GM12878 (cell line): ENCODE measurements around the gene B3GNT4. TPM values are rescaled to one million over a fixed set of nuclear protein-coding genes. Genes with fewer than 3 reads are reported as not detected.

Source experiments
- ATAC-seq: fragments of 200-7000 bp; cut with Tn5 transposase; 3 replicates; pipeline ENCODE4 v1.9.1; 2020; ENCODE audit warnings: mild to moderate bottlenecking, moderate library complexity
- BruUV-seq: library from RNA; stranded (reverse); fragments of 400-500 nt; replicated peaks from 2 replicates; lab custom pipeline; 2021; lab: Mats Ljungman, UMichigan
- CTCF ChIA-PET: fragments of 300-600 bp; sonication (Branson Sonifier 250); formaldehyde crosslinking; extraction: SDS; loops from one replicate; lab custom pipeline; 2021; ENCODE audit warnings: inconsistent platforms; lab: Yijun Ruan, JAX
- POLR2A ChIA-PET: fragments of 350-600 bp; formaldehyde crosslinking; extraction: SDS; loops from one replicate; lab custom pipeline; 2021; ENCODE audit warnings: inconsistent platforms; lab: Charles Lee
- RAD21 ChIA-PET: fragments of 300-600 bp; sonication (Branson Sonifier 250); formaldehyde crosslinking; loops from one replicate; lab custom pipeline; 2023; ENCODE audit warnings: antibody characterized with exemption; ENCODE audit not compliant: unreplicated experiment; lab: Charles Lee
- SMC1A ChIA-PET: fragments of 300-600 bp; sonication (Branson Sonifier 250); formaldehyde crosslinking; loops from one replicate; lab custom pipeline; 2023; ENCODE audit not compliant: unreplicated experiment, uncharacterized antibody; lab: Charles Lee
- DNase-seq: peaks from one replicate; pipeline ENCODE4 v3.0.0-alpha.2; 2011; ENCODE audit warnings: low read depth, low spot score
- FAIRE-seq: peaks from 3 replicates; lab custom pipeline; 2011; peaks lifted over from hg19 to GRCh38; lab: Jason Lieb, UNC
- H2AFZ ChIP-seq: 2 replicates; pipeline ENCODE4 v1.6.0; 2011; ENCODE audit warnings: low read depth, low read length, control low read depth; ENCODE audit not compliant: control insufficient read depth
- H3K27ac ChIP-seq: 2 replicates; pipeline ENCODE4 v1.5.1; 2011; ENCODE audit warnings: control low read depth; ENCODE audit not compliant: control insufficient read depth, insufficient read depth
- H3K27me3 ChIP-seq, 2 experiments: replicated peaks in 1 of 2; 2 replicates each; pipeline versions ENCODE4 v1.6.0 to v1.6.1; 2011; ENCODE audit warnings: low read length in 1 of 2; ENCODE audit not compliant: control insufficient read depth in 2 of 2, insufficient read depth in 2 of 2
- H3K36me3 ChIP-seq, 2 experiments: 2 replicates each; pipeline ENCODE4 v1.5.1; 2011; ENCODE audit warnings: low read length in 1 of 2; ENCODE audit not compliant: control insufficient read depth in 2 of 2, insufficient read depth in 2 of 2
- H3K4me1 ChIP-seq: 2 replicates; pipeline ENCODE4 v1.6.1; 2011; ENCODE audit warnings: mild to moderate bottlenecking, low read length, moderate library complexity, mixed read lengths; ENCODE audit not compliant: control insufficient read depth, insufficient read depth
- H3K4me2 ChIP-seq: 2 replicates; pipeline ENCODE4 v1.6.0; 2011; ENCODE audit warnings: control low read depth; ENCODE audit not compliant: control insufficient read depth, insufficient read depth
- H3K4me3 ChIP-seq: fragments of 200-600 bp; sonication (generic); 2 replicates; pipeline ENCODE4 v1.5.1; 2016
- H3K79me2 ChIP-seq: 2 replicates; pipeline ENCODE4 v1.6.0; 2011; ENCODE audit warnings: low read length; ENCODE audit not compliant: control insufficient read depth, insufficient read depth
- H3K9ac ChIP-seq: 2 replicates; pipeline ENCODE4 v1.8.0; 2011; ENCODE audit warnings: low read length, control low read depth, mixed read lengths; ENCODE audit not compliant: control insufficient read depth, insufficient read depth
- H3K9me3 ChIP-seq: replicated peaks from 3 replicates; pipeline ENCODE4 v1.5.1; 2011; ENCODE audit warnings: mild to moderate bottlenecking, low read length; ENCODE audit not compliant: control insufficient read depth, insufficient read depth
- H4K20me1 ChIP-seq: 2 replicates; pipeline ENCODE4 v1.6.0; 2011; ENCODE audit not compliant: control insufficient read depth, insufficient read depth
- BCL11A ChIP-seq: IDR thresholded peaks from 2 replicates; pipeline ENCODE4 v1.6.1; 2011; ENCODE audit warnings: low read depth, low read length
- EED ChIP-seq: sonication (generic); IDR thresholded peaks from 2 replicates; pipeline ENCODE4 v1.6.1; 2016; ENCODE audit warnings: antibody characterized with exemption, low read depth
- EZH2 ChIP-seq: IDR thresholded peaks from 2 replicates; pipeline ENCODE4 v1.6.1; 2012; ENCODE audit warnings: low read depth, mild to moderate bottlenecking, control low read depth, inconsistent platforms, low read length, borderline replicate concordance; ENCODE audit not compliant: control insufficient read depth
- GATAD2B ChIP-seq: fragments of 450-650 bp; conservative IDR thresholded peaks from 2 replicates; pipeline ENCODE4 v1.6.1; 2017; ENCODE audit warnings: low read depth, mild to moderate bottlenecking, moderate library complexity
- MLLT1 ChIP-seq: fragments of 450-650 bp; IDR thresholded peaks from 2 replicates; pipeline ENCODE4 v1.6.1; 2016; ENCODE audit warnings: mild to moderate bottlenecking
- RCOR1 ChIP-seq: conservative IDR thresholded peaks from 2 replicates; pipeline ENCODE4 v1.6.1; 2012; ENCODE audit warnings: low read depth, low read length, improper control_type of control experiment
- SIX5 ChIP-seq: IDR thresholded peaks from 2 replicates; pipeline ENCODE4 v1.6.1; 2011; ENCODE audit warnings: mild to moderate bottlenecking, low read depth, low read length, moderate library complexity; ENCODE audit not compliant: severe bottlenecking
- SMC3 ChIP-seq: IDR thresholded peaks from 2 replicates; pipeline ENCODE4 v1.6.1; 2011; ENCODE audit warnings: low read length, improper control_type of control experiment, borderline replicate concordance
- SP1 ChIP-seq: IDR thresholded peaks from one replicate; pipeline ENCODE4 v1.6.1; 2011; ENCODE audit warnings: low read depth, low read length
- SREBF1 ChIP-seq: IDR thresholded peaks from 2 replicates; pipeline ENCODE4 v1.6.1; 2012; ENCODE audit warnings: mild to moderate bottlenecking, low read length
- STAT1 ChIP-seq: fragments of 450-650 bp; conservative IDR thresholded peaks from 2 replicates; pipeline ENCODE4 v1.6.1; 2014; ENCODE audit warnings: antibody characterized with exemption, mild to moderate bottlenecking
- ZNF207 ChIP-seq: fragments of 450-650 bp; IDR thresholded peaks from 2 replicates; pipeline ENCODE4 v1.6.1; 2014; ENCODE audit warnings: antibody characterized with exemption, mild to moderate bottlenecking, borderline replicate concordance
- ZNF384 ChIP-seq: IDR thresholded peaks from 2 replicates; pipeline ENCODE4 v1.6.1; 2012; ENCODE audit warnings: low read depth, mild to moderate bottlenecking, low read length, improper control_type of control experiment, borderline replicate concordance
- WGBS: methylation state at CpG from one replicate; pipeline ENCODE4 v1.1.6; 2016; ENCODE audit warnings: low lambda C conversion rate; ENCODE audit not compliant: insufficient replicate concordance, insufficient coverage; ENCODE audit errors: missing lambda C conversion rate; 5-methylcytosine and 5-hydroxymethylcytosine counted together
- in situ Hi-C: fragments of 300-500 bp; cut with MboI; formaldehyde crosslinking; loops from 9 replicates; pipeline ENCODE4 v1.14.3; 2018; ENCODE audit warnings: mixed read lengths
- intact Hi-C: fragments of 100-400 bp; cut with micrococcal nuclease; formaldehyde crosslinking; loops from one replicate; pipeline ENCODE4 v1.14.2; 2022; ENCODE audit not compliant: unreplicated experiment
- polyA plus RNA-seq, 11 experiments: library from polyadenylated mRNA; depleted of rRNA in 4 of 11; unstranded in 6 of 11; stranded (reverse) in 5 of 11; fragments of >200 nt; fragmentation: Nextera tagmentation in 4 of 11; fragmentation: Illumina TruSeq in 1 of 11; extraction: Ambion mirVana in 4 of 11; extraction: Trizol in 1 of 11; gene quantifications; 1 replicate in 1 of 11; 2 replicates in 10 of 11; pipeline versions ENCODE4 v1.2.1 to v1.2.3, GENCODE V29; 2011 to 2016; ENCODE audit warnings: inconsistent platforms in 2 of 11, missing spikeins in 2 of 11, low read depth in 1 of 11
- total RNA-seq, 4 experiments: library from RNA; depleted of rRNA in 3 of 4; stranded (reverse); fragments of >200 nt in 3 of 4; fragmentation: Illumina TruSeq in 1 of 4; extraction: Trizol in 1 of 4; gene quantifications; 2 replicates each; pipeline versions ENCODE4 v1.2.1 to v1.2.3, GENCODE V29; 2013 to 2021
- TF ChIP-seq, protein P1 (sequence below): fragments of 450-650 bp; formaldehyde crosslinking; IDR thresholded peaks from 2 replicates; pipeline ENCODE4 v1.4.0; 2020; ENCODE audit warnings: mild to moderate bottlenecking, moderate library complexity

B3GNT4 gene
- total and polyA plus RNA-seq, 10 of the 15 experiments (the other 5 are each of a cell fraction or from before 2014, with no cell fraction given): 0.04 to 0.95 (median 0.88) TPM; not detected in 7

DNA sequence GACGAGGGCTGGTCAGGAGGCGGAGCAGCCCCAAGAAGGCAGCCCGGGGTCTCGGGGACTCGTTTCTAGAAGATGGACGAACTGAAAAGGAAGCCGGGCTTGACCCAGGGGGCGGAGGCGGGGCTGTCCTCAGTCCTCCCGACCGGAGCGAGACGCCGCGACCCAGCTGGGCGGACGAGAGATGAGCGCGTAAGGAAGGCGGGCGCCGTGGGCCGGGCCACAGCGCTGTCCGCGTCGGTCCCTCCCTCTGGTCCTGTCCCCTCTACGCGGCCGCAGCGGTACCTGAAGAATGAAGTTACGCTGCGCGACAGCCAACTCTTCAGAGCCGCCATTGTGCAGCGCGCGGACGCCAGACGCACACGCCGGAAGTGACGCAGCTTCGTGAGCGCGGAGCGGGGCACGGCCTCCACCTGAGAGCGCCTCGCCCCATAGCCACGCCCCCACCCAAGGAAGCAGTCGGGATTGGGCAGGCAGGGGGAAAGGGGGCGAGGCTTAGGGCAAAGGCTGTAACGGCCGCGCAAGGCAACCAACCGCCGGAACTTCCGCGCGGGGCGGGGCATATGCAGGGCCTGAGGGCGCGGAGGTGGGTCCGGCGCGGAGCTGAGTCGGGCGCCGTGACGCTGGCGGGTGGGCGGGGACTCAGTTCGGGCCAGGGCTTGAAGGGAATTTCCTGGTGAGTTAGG is 22.3 kb downstream of the B3GNT4 start, which contains the start of gene DIABLO:
Gene DIABLO, minus strand, starts transcription at position 370 of the 683 bp plus-strand sequence. Its CDS starts 38 bp downstream, at position 332.
- Histone ChIP-seq H2AFZ (peak within 1 kb of the TSS; percentile 88), H4K20me1 (no peaks in the 10 kb centered on the region; the same call in 1 of the 2 replicates), H3K27ac (peak within 1 kb of the TSS; percentile 91), H3K4me3 (peak within 1 kb of the TSS; percentile 87), H3K4me1 (peaks cover 16% of the 10 kb centered on the region), H3K79me2 (peaks cover 23% of the 10 kb centered on the region), H3K9ac (peak within 1 kb of the TSS; percentile 90), H3K36me3 (peaks cover 2 to 7% of the 10 kb centered on the region in 2 experiments; a peak in 3 of 4 replicates), H3K9me3 (no peaks in the 10 kb centered on the region), H3K4me2 (peak within 1 kb of the TSS; percentile 96), H3K27me3 (no peaks in the 10 kb centered on the region)
- ChIA-PET CTCF (interaction anchor here (0.5 to 2.4 kb wide), 4 partner anchors 42 to 1109 kb away, joined by 3 to 9 read pairs (median 4); no protein-coding TSS in a partner anchor), SMC1A (interaction anchor here (0.5 to 1.8 kb wide), 5 partner anchors 15 to 337 kb away, joined by 3 to 7 read pairs (median 4); partner anchors contain the start of genes PSMD9 and VPS33A), RAD21 (interaction anchor here (0.9 to 1.2 kb wide), 3 partner anchors 41 to 307 kb away, joined by 3 to 10 read pairs (median 3); partner anchors contain the start of gene CFAP251), POLR2A (interaction anchor here (0.6 to 1.7 kb wide), 9 partner anchors 10 to 424 kb away, joined by 3 to 5 read pairs (median 4); no protein-coding TSS in a partner anchor)
- no TSS peak for BruUV-seq
- DNase-seq (peak; percentile 96), ATAC-seq (peak; percentile 97), FAIRE-seq (peak; percentile 100)
- intact Hi-C loops (loop anchor here (1.0 kb wide), 1 partner anchor 40 kb away; the partner anchor contains the start of gene VPS33A), in situ Hi-C loops (no loop called here)
- under 1% methylated on average over 66 of the region's 74 CpGs for WGBS
- no peak for TF ChIP-seq EED
- TF ChIP-seq STAT1: no peak; the same call in 1 of the 2 replicates
- TF ChIP-seq SP1: peak; percentile 85
- no peak for TF ChIP-seq ZNF384
- TF ChIP-seq GATAD2B: peak; percentile 61; the same call in 1 of the 2 replicates
- TF ChIP-seq, protein P1, sequence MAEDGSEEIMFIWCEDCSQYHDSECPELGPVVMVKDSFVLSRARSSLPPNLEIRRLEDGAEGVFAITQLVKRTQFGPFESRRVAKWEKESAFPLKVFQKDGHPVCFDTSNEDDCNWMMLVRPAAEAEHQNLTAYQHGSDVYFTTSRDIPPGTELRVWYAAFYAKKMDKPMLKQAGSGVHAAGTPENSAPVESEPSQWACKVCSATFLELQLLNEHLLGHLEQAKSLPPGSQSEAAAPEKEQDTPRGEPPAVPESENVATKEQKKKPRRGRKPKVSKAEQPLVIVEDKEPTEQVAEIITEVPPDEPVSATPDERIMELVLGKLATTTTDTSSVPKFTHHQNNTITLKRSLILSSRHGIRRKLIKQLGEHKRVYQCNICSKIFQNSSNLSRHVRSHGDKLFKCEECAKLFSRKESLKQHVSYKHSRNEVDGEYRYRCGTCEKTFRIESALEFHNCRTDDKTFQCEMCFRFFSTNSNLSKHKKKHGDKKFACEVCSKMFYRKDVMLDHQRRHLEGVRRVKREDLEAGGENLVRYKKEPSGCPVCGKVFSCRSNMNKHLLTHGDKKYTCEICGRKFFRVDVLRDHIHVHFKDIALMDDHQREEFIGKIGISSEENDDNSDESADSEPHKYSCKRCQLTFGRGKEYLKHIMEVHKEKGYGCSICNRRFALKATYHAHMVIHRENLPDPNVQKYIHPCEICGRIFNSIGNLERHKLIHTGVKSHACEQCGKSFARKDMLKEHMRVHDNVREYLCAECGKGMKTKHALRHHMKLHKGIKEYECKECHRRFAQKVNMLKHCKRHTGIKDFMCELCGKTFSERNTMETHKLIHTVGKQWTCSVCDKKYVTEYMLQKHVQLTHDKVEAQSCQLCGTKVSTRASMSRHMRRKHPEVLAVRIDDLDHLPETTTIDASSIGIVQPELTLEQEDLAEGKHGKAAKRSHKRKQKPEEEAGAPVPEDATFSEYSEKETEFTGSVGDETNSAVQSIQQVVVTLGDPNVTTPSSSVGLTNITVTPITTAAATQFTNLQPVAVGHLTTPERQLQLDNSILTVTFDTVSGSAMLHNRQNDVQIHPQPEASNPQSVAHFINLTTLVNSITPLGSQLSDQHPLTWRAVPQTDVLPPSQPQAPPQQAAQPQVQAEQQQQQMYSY: no peak
- peak; percentile 93; the same call in 1 of the 2 replicates for TF ChIP-seq ZNF207
- no peak for TF ChIP-seq SMC3
- TF ChIP-seq SIX5: peak; percentile 39
- TF ChIP-seq BCL11A: no peak
- TF ChIP-seq EZH2: no peak
- TF ChIP-seq MLLT1: 0 out of 2 replicates have a peak, but pooled peaks have one; percentile 36
- TF ChIP-seq RCOR1: no peak
- no peak for TF ChIP-seq SREBF1
